Measurements from ENCODE around the gene ATP2C2.

Gene ATP2C2

GRCh38 chr16:84481051-84481735 lies 112.9 kb downstream of the ATP2C2 start:
- no peak for DNase-seq

GRCh38 chr16:84482001-84482891 lies 113.9 kb downstream of the ATP2C2 start:
- DNase-seq, result no peak

DNA sequence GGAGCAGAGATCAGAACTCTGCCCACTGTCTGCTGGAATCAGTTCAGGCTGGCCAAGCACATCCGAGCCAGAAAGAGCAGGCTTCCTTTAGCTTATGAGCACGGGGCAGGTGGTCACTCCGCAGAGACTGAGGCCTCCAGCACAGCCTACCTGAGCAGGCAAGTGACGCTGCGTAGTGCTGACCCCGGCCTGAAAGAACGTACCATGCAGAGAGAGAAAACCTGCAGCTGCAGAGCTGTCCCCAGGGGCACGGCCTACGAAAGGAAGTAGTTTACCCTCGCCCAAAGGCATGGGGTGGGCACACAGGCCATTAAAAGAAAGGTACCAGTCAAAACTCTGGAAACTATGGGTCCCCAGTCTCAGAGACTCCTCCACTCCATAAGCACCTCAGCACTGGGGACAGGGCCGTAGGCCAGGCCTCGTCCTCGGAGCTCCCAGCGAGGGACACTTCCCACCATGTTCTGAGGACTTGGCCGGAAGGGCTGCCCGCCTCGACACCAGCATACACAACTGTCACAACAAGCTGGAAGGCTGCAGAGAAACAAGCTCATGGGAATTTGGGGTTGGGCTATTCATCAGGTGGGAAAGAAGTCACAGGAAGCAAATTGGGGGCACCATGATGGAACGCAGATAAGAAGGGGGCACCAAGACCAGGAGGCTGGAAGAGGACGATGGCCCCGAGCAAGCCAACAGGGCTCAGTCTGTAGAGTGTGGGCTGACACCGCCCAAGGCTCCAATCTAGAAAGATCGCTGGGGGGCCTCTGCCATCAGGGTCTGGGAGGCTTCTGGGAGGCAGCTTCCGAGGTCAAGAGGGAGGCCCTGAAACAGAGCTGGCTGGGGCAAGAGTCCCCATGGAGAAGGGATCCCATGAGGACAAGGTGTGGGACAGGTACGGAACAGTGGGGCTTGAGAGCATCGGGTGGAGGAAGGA lies 114.9 kb downstream of the ATP2C2 start:
- no peak for DNase-seq

- DNase-seq, result no peak
Observed at GRCh38 chr16:84483882-84484565, 115.7 kb downstream of the ATP2C2 start.

GRCh38 chr16:84484579-84485254 lies 116.4 kb downstream of the ATP2C2 start:
- DNase-seq, result no peak

DNA sequence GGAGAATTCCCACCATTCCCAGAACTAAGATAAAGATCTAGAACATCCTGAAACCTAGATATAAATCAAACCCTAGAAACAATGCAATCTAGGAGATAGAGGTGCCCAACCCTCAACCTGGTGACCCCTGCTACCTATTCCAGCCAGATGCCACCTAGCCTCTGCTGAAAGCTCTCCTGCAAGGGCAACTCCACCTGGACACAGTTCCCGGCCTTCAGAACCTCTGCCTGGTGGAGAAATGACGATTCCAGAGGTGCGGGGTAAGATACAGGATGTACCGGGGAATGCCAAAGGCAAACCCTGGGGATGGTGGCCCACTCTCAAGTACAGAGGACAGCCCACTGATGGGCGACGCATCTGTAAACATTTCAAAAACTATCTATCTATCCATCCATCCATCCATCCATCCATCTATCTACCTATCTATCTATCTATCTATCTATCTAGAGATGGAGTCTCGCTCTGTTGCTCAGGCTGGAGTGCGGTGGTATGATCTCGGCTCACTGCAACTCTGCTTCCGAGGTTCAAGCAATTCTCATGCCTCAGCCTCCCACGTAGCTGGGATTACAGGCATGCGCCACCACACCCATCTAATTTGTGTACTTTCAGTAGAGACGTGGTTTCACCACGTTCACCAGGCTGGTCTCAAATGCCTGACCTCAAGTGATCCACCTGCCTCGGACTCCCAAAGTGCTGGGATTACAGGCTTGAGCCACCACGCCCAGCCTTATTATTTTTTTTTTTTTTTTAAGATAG lies 117.1 kb downstream of the ATP2C2 start:
- no peak for DNase-seq

- no peak for DNase-seq
Observed at GRCh38 chr16:84486126-84486525, 117.8 kb downstream of the ATP2C2 start.

GRCh38 chr16:84486551-84487235 lies 118.4 kb downstream of the ATP2C2 start:
- DNase-seq, result no peak

DNA sequence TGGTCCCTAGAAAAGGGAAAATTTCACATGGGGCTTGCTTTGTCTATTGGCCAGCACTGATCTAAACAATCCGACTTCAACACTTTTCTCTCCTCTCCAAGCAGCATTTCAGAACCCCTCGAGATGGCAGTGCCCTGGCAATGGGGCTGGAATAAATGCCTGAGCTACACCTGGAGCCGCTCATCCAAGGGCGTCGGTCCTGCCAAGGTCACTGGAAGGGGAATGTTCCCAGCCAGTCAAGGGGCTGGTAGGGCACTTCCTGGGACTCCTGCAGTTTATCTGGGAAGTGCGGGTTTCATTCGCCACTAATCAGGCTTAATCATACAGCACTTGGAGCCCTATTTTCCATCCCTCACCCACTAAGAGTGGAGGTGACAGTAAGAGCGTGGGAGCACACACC lies 119.0 kb downstream of the ATP2C2 start:
- no peak for DNase-seq

- no peak for DNase-seq
Observed at GRCh38 chr16:84489131-84489530, 120.8 kb downstream of the ATP2C2 start.

GRCh38 chr16:84495506-84495905 lies 127.2 kb downstream of the ATP2C2 start:
- DNase-seq, result no peak

DNA sequence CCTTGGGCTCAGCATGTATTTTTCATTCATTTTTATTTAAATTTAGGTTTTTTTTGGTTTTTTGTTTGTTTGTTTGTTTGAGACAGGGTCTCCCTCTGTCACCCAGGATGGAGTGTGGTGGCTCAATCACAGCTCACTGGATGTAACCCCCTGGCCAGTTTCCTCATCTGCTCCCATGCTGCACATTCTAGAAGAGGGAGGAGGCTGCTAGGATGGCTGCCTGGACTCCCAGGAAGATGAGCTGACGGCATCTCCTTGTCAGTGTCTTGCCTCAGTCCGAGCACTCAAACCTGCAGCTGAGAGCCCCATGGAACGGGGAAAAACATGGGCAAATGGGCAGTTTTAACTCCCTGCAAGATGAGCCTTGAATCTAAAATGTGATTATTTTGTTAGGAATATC lies 128.7 kb downstream of the ATP2C2 start:
- no peak for DNase-seq

GRCh38 chr16:84497418-84498222 lies 129.3 kb downstream of the ATP2C2 start:
- DNase-seq, result no peak

GRCh38 chr16:84498223-84498610 lies 129.9 kb downstream of the ATP2C2 start:
- no peak for DNase-seq

GRCh38 chr16:84498859-84499620 lies 130.7 kb downstream of the ATP2C2 start:
- DNase-seq, result no peak

DNA sequence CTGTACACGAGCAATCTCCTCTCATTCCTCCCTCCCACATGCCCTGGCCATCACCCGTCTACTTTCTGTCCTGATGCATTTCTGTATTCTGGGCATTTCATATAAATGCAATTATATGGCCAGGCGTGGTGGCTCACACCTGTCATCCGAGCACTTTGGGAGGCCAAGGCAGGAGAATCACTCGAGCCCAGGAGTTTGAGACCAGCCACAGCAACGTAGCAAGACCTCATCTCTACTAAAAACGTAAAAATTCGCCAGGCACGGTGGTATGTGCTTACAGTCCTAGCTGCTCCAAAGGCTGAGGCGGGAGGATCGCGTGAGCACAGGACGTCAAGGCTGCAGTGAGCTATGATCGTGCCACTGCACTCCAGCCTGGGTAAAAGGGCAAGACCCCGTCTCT lies 131.3 kb downstream of the ATP2C2 start:
- no peak for DNase-seq

DNA sequence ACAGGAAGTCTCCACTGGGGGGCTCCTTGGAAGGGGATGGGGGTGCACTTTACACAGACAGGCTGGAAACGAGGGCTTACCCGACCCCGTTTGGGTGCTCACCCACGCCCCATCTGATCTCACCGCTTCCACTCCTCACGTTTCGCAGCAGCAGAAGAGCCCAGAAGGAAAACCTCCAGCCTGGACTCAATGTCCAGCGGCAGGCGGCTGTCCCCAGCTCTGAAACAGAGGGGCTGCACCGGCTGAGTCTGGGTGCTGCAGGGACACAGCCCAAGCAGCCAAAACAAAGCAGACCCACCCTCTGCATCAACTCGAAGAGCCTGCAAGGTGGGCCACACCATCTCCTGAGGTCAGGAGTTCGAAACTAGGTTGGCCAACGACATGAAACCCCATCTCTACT lies 132.2 kb downstream of the ATP2C2 start:
- no peak for DNase-seq

GRCh38 chr16:84501077-84501735 lies 132.9 kb downstream of the ATP2C2 start:
- no peak for DNase-seq

Measured in NCI-H1436 treated with DMSO at 0.1 percent for 48 hours (cell line).